GM23248 (cell line): Measurements from ENCODE around the gene SBK2.

Experiments
- EZH2 ChIP-seq: fragments of 200-600 bp; sonication (generic); IDR thresholded peaks from 2 replicates; pipeline ENCODE4 v1.6.1; 2018; ENCODE audit warnings: antibody characterized with exemption, mild to moderate bottlenecking; ENCODE audit not compliant: insufficient read depth, poor library complexity, severe bottlenecking
- EZH2phosphoT487 ChIP-seq: fragments of 200-600 bp; sonication (generic); IDR thresholded peaks from 2 replicates; pipeline ENCODE4 v1.6.1; 2018; ENCODE audit warnings: antibody characterized with exemption, moderate library complexity, mild to moderate bottlenecking, low read depth; ENCODE audit not compliant: insufficient read depth

DNA sequence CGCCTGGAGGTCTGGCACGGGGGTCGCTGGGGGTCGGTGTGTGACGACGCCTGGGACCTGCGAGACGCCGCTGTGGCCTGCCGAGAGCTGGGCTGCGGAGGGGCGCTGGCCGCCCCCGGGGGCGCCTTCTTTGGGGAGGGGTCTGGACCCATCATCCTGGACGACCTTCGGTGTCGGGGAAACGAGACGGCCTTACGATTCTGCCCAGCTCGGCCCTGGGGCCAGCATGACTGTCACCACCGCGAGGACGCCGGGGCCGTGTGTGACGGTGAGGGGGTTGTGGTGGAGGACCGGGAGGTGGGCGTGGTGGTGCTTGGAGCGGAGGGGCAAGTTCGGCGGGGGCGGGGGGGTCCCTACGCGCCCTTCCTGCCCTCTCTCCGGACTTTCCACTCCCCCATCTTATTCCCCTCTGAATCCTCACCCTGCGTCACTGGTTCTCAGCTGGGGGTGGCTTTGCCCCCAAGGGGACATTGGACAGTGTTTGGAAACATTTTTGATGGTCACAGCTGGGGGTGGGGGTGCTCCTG, 43.2 kb downstream of the SBK2 start:
- TF ChIP-seq EZH2: no peak
- no peak for TF ChIP-seq EZH2phosphoT487
